Stimulated activated naive CD8-positive, alpha-beta T cell treated with anti-CD3 and anti-CD28 coated beads, Interleukin-15, Interleukin-2, amounts not matched to agents 100 U/mL and 50 U/mL, for 24 hours (primary cell): ENCODE measurements around the gene ERCC5.

ENCODE experiments used
- ATAC-seq: fragments of 150-1000 bp; cut with Tn5 transposase; one replicate; pipeline ENCODE4 v1.10.0; 2021
- DNase-seq: peaks from one replicate; pipeline ENCODE4 v3.0.0; 2021

Gene ERCC5

GRCh38 chr13:102845630-102846260, at the start of gene ERCC5:
TSS of gene ERCC5 (plus strand) at chr13:102846032. CDS start at chr13:102846267, 235 bp downstream.
- peak; percentile 96 for DNase-seq
- ATAC-seq, result peak; percentile 88

- ATAC-seq (peak; percentile 93), DNase-seq (peak; percentile 85)
Observed at GRCh38 chr13:102798581-102799425, 47.0 kb upstream of the ERCC5 start, which contains the start of the genes BIVM and POGLUT2. TSS of gene BIVM (plus strand) at chr13:102799119. CDS start at chr13:102807268, 8,149 bp downstream. TSS of gene POGLUT2 (minus strand) at chr13:102798976. CDS start at chr13:102798670, 306 bp downstream.

GRCh38 chr13:102799426-102800144, 46.2 kb upstream of the ERCC5 start:
- ATAC-seq (peak; percentile 5), DNase-seq (peak; percentile 22)

- peak; percentile 91 for DNase-seq
Observed at GRCh38 chr13:102800145-102801041, 45.4 kb upstream of the ERCC5 start.

GRCh38 chr13:102805680-102806079, 40.2 kb upstream of the ERCC5 start:
- no peak for DNase-seq
- no peak for ATAC-seq

More at GRCh38 chr13:102800145-102801041, 45.4 kb upstream of the ERCC5 start:
- ATAC-seq, result peak; percentile 87

- ATAC-seq, result no peak
- no peak for DNase-seq
Observed at GRCh38 chr13:102807699-102808098, 38.1 kb upstream of the ERCC5 start.

GRCh38 chr13:102812611-102813287, 33.1 kb upstream of the ERCC5 start:
- no peak for ATAC-seq
- no peak for DNase-seq

- ATAC-seq (peak; percentile 59), DNase-seq (no peak)
Observed at GRCh38 chr13:102814025-102814607, 31.7 kb upstream of the ERCC5 start.

- DNase-seq (no peak), ATAC-seq (no peak)
Observed at GRCh38 chr13:102814793-102815192, 31.0 kb upstream of the ERCC5 start.

- ATAC-seq, result no peak
Observed at GRCh38 chr13:102815788-102816187, 30.0 kb upstream of the ERCC5 start.

GRCh38 chr13:102816708-102817107, 29.1 kb upstream of the ERCC5 start:
- DNase-seq (no peak), ATAC-seq (no peak)

More at GRCh38 chr13:102815788-102816187, 30.0 kb upstream of the ERCC5 start:
- DNase-seq, result no peak

- ATAC-seq (no peak), DNase-seq (no peak)
Observed at GRCh38 chr13:102817241-102817640, 28.6 kb upstream of the ERCC5 start.

GRCh38 chr13:102817907-102818306, 27.9 kb upstream of the ERCC5 start:
- no peak for DNase-seq
- no peak for ATAC-seq

- no peak for DNase-seq
Observed at GRCh38 chr13:102825400-102825799, 20.4 kb upstream of the ERCC5 start.

GRCh38 chr13:102825921-102826706, 19.7 kb upstream of the ERCC5 start:
- no peak for ATAC-seq
- no peak for DNase-seq

More at GRCh38 chr13:102825400-102825799, 20.4 kb upstream of the ERCC5 start:
- ATAC-seq, result no peak

GRCh38 chr13:102830646-102831045, 15.2 kb upstream of the ERCC5 start:
- ATAC-seq (no peak), DNase-seq (no peak)

GRCh38 chr13:102836471-102836870, 9.4 kb upstream of the ERCC5 start:
- ATAC-seq (no peak), DNase-seq (no peak)

GRCh38 chr13:102838273-102838672, 7.6 kb upstream of the ERCC5 start:
- DNase-seq, result no peak
- ATAC-seq, result no peak

- no peak for ATAC-seq
- DNase-seq, result no peak
Observed at GRCh38 chr13:102838982-102839381, 6.8 kb upstream of the ERCC5 start.

- no peak for ATAC-seq
- DNase-seq, result no peak
Observed at GRCh38 chr13:102839462-102839861, 6.4 kb upstream of the ERCC5 start.
